ENCODE results near the gene ADARB2.

DNA sequence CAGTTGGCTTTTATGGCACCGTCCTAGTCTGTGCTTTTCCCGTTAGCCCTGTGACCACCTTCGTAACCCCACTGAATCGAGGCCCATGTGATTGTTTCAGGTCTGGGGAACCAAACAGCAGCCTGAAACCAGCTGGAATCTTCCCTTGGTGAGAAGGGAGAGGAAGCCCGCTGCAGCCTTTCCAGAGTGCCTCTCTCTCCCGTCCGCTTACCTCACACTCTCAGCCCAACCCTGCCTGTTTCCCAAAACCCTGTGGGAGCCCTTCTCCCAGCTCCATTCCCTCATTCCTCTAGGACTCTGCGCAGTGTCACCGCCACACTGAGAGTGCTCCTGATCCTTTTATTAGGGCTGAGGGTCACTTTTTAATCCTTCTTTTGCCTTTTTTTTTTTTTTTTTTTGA, 541.5 kb downstream of the ADARB2 start:
- TF ChIP-seq POLR2AphosphoS5 (IDR thresholded peaks at IDR 0.05) (no peak), EP300 (IDR thresholded peaks at IDR 0.05) (no peak), POLR2A (IDR thresholded peaks at IDR 0.05) (no peak)
- TF ChIP-seq, protein P1, sequence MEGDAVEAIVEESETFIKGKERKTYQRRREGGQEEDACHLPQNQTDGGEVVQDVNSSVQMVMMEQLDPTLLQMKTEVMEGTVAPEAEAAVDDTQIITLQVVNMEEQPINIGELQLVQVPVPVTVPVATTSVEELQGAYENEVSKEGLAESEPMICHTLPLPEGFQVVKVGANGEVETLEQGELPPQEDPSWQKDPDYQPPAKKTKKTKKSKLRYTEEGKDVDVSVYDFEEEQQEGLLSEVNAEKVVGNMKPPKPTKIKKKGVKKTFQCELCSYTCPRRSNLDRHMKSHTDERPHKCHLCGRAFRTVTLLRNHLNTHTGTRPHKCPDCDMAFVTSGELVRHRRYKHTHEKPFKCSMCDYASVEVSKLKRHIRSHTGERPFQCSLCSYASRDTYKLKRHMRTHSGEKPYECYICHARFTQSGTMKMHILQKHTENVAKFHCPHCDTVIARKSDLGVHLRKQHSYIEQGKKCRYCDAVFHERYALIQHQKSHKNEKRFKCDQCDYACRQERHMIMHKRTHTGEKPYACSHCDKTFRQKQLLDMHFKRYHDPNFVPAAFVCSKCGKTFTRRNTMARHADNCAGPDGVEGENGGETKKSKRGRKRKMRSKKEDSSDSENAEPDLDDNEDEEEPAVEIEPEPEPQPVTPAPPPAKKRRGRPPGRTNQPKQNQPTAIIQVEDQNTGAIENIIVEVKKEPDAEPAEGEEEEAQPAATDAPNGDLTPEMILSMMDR (IDR thresholded peaks at IDR 0.05), result no peak

Data from suprapubic skin (tissue), 4 donors.